CD14-positive monocyte (primary cell): ENCODE data around the gene TRPV5. TPM values are rescaled to one million over a fixed set of nuclear protein-coding genes. Genes with fewer than 3 reads are reported as not detected.

Source experiments
- DNase-seq, 3 donors: peaks; one replicate each; pipeline ENCODE4 v3.0.0-alpha.2; 2011 to 2022
- H2AFZ ChIP-seq: 2 replicates; pipeline ENCODE4 v1.6.0; 2012; ENCODE audit warnings: mild to moderate bottlenecking, low read depth, low read length, inconsistent platforms; ENCODE audit not compliant: insufficient read depth, poor library complexity, severe bottlenecking
- H3K27ac ChIP-seq, 2 donors: 1 replicate in 1 of 2; 2 replicates in 1 of 2; pipeline ENCODE4 v1.5.1; 2012 to 2013; ENCODE audit warnings: low read length in 2 of 2, control low read depth in 1 of 2, inconsistent platforms in 1 of 2, low read depth in 1 of 2, mild to moderate bottlenecking in 1 of 2
- H3K27me3 ChIP-seq, 2 donors: one replicate each; pipeline versions ENCODE4 v1.6.0 to v1.6.1; 2011 to 2013; ENCODE audit warnings: low read length in 2 of 2; ENCODE audit not compliant: control insufficient read depth in 2 of 2, insufficient read depth in 2 of 2
- H3K36me3 ChIP-seq, 2 donors: replicated peaks in 1 of 2; 1 replicate in 1 of 2; 2 replicates in 1 of 2; pipeline versions ENCODE4 v1.5.1 to v1.6.1; 2012 to 2013; ENCODE audit warnings: low read length in 2 of 2, control low read depth in 1 of 2, inconsistent platforms in 1 of 2, mild to moderate bottlenecking in 1 of 2; ENCODE audit not compliant: insufficient read depth in 2 of 2, control insufficient read depth in 1 of 2
- H3K4me1 ChIP-seq, 2 donors: 1 replicate in 1 of 2; 2 replicates in 1 of 2; pipeline versions ENCODE4 v1.5.1 to v1.6.1; 2012 to 2013; ENCODE audit warnings: low read length in 2 of 2, control low read depth in 1 of 2, inconsistent platforms in 1 of 2, mild to moderate bottlenecking in 1 of 2, moderate library complexity in 1 of 2; ENCODE audit not compliant: insufficient read depth in 2 of 2, control insufficient read depth in 1 of 2
- H3K4me2 ChIP-seq: replicated peaks from 2 replicates; pipeline ENCODE3; 2012; ENCODE audit warnings: low read length, moderate library complexity, mild to moderate bottlenecking; ENCODE audit not compliant: poor library complexity, severe bottlenecking; ENCODE audit errors: extremely low read depth
- H3K4me3 ChIP-seq, 3 experiments: fragments of 200-600 bp in 1 of 3; sonication (generic) in 1 of 3; replicated peaks in 1 of 3; 1 replicate in 2 of 3; 2 replicates in 1 of 3; pipeline ENCODE4 v1.5.1; 2011 to 2013; ENCODE audit warnings: low read length in 3 of 3, mild to moderate bottlenecking in 3 of 3, control low read depth in 2 of 3, low read depth in 2 of 3, inconsistent platforms in 1 of 3, moderate library complexity in 1 of 3
- H3K79me2 ChIP-seq: 2 replicates; pipeline ENCODE4 v1.6.0; 2012; ENCODE audit warnings: mild to moderate bottlenecking, control low read depth, inconsistent platforms, low read length, moderate library complexity; ENCODE audit not compliant: insufficient read depth
- H3K9ac ChIP-seq: 2 replicates; pipeline ENCODE4 v1.6.0; 2017; ENCODE audit warnings: low read length, mild to moderate bottlenecking; ENCODE audit not compliant: insufficient read depth, poor library complexity, severe bottlenecking
- H3K9me3 ChIP-seq, 2 donors: replicated peaks in 1 of 2; 1 replicate in 1 of 2; 2 replicates in 1 of 2; pipeline versions ENCODE4 v1.5.1 to v1.6.1; 2012 to 2013; ENCODE audit warnings: low read length in 2 of 2, control low read depth in 1 of 2; ENCODE audit not compliant: control insufficient read depth in 1 of 2, insufficient read depth in 1 of 2
- H4K20me1 ChIP-seq: 2 replicates; pipeline ENCODE4 v1.6.0; 2012; ENCODE audit warnings: mild to moderate bottlenecking, low read length, control low read depth, moderate library complexity; ENCODE audit not compliant: insufficient read depth
- H3K27ac Mint-ChIP-seq, 7 donors: one replicate each; pipeline ENCODE4 v1.8.0; 2020; ENCODE audit warnings: mild to moderate bottlenecking in 7 of 7, mixed read lengths in 7 of 7, moderate library complexity in 6 of 7, inconsistent platforms in 2 of 7
- H3K27me3 Mint-ChIP-seq, 3 donors: one replicate each; pipeline ENCODE4 v1.8.0; 2021 to 2022; ENCODE audit warnings: low read depth in 3 of 3, mild to moderate bottlenecking in 3 of 3, mixed read lengths in 3 of 3, moderate library complexity in 3 of 3, inconsistent platforms in 1 of 3
- H3K36me3 Mint-ChIP-seq, 2 donors: one replicate each; pipeline ENCODE4 v1.8.0; 2020; ENCODE audit warnings: mixed read lengths in 2 of 2, inconsistent platforms in 1 of 2, mild to moderate bottlenecking in 1 of 2
- H3K4me1 Mint-ChIP-seq: one replicate; pipeline ENCODE4 v1.8.0; 2020; ENCODE audit warnings: mild to moderate bottlenecking, mixed read lengths
- H3K4me3 Mint-ChIP-seq, 2 donors: one replicate each; pipeline ENCODE4 v1.8.0; 2020; ENCODE audit warnings: mild to moderate bottlenecking in 2 of 2, mixed read lengths in 2 of 2, moderate library complexity in 1 of 2
- H3K9me3 Mint-ChIP-seq, 7 donors: one replicate each; pipeline ENCODE4 v1.8.0; 2020 to 2022; ENCODE audit warnings: mixed read lengths in 7 of 7, mild to moderate bottlenecking in 6 of 7, moderate library complexity in 6 of 7, inconsistent platforms in 2 of 7
- WGBS: methylation state at CpG from one replicate; pipeline ENCODE4 v1.1.5; 2013; ENCODE audit warnings: missing lambda C conversion rate; ENCODE audit not compliant: insufficient coverage; 5-methylcytosine and 5-hydroxymethylcytosine counted together
- intact Hi-C, 2 donors: fragments of 100-400 bp; cut with micrococcal nuclease; formaldehyde crosslinking; loops; one replicate each; pipeline versions ENCODE4 v1.15.0 to v1.15.1; 2023
- polyA plus RNA-seq, 3 donors: library from polyadenylated mRNA; depleted of rRNA in 1 of 3; unstranded in 2 of 3; stranded (reverse) in 1 of 3; fragments of 300-500 nt in 2 of 3; fragments of >200 nt in 1 of 3; fragmentation: Illumina TruSeq in 2 of 3; gene quantifications; 1 replicate in 2 of 3; 2 replicates in 1 of 3; pipeline ENCODE4 v1.2.3, GENCODE V29; 2012 to 2021
- TF ChIP-seq, protein P1 (sequence below): fragments of 200-600 bp; IDR thresholded peaks from one replicate; pipeline ENCODE4 v1.8.0; 2022; ENCODE audit warnings: antibody characterized with exemption, mild to moderate bottlenecking

TRPV5 gene
- polyA plus RNA-seq, 3 donors = not detected

DNA sequence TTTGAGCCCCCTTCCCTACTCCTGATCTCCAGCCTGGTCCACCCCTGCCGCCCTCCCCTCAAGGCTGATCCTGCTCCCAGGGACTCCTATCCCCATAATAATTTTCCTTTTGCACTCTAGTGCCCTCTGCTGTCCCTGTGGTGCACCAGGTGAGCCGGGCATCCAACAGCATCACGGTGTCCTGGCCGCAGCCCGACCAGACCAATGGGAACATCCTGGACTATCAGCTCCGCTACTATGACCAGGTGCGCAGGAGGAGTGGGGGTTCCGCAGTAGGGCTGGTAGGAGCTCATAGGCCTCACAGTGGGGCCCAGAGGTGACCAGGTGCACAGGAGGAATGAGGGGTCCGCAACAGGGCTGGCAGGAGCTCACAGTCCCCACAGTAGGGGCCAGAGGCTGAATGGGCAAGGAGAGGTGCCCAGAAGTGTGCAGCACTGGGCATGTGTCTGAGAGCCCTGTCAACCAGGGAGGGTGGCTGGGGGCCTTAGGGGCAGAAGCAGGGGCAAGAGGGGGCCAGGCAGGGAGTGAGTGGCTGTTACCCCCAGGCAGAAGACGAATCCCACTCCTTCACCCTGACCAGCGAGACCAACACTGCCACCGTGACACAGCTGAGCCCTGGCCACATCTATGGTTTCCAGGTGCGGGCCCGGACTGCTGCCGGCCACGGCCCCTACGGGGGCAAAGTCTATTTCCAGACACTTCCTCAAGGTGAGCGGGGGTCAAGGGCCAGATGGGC is 67.0 kb downstream of the TRPV5 start:
- Histone ChIP-seq H3K27ac (no peak overlapping the region), H3K4me1 (peaks cover 12% of the 10 kb centered on the region in 2 donors), H3K9ac (no peak overlapping the region), H3K36me3 (peaks cover 30 to 58% of the 10 kb centered on the region in 2 donors), H3K27me3 (no peaks in the 10 kb centered on the region), H2AFZ (no peak overlapping the region), H3K79me2 (no peaks in the 10 kb centered on the region), H3K4me2 (no peak overlapping the region), H3K9me3 (no peaks in the 10 kb centered on the region), H4K20me1 (no peaks in the 10 kb centered on the region), H3K4me3 (no peak overlapping the region)
- peaks cover 0 to 2% (median 0%) of the 10 kb centered on the region in 3 donors for H3K27me3 Mint-ChIP-seq
- peaks cover 25% of the 10 kb centered on the region for H3K4me1 Mint-ChIP-seq
- H3K27ac Mint-ChIP-seq = no peak overlapping the region
- 86% methylated on average over 17 of the region's 18 CpGs for WGBS
- H3K4me3 Mint-ChIP-seq = no peak overlapping the region
- intact Hi-C loops = no loop called here
- TF ChIP-seq, protein P1, sequence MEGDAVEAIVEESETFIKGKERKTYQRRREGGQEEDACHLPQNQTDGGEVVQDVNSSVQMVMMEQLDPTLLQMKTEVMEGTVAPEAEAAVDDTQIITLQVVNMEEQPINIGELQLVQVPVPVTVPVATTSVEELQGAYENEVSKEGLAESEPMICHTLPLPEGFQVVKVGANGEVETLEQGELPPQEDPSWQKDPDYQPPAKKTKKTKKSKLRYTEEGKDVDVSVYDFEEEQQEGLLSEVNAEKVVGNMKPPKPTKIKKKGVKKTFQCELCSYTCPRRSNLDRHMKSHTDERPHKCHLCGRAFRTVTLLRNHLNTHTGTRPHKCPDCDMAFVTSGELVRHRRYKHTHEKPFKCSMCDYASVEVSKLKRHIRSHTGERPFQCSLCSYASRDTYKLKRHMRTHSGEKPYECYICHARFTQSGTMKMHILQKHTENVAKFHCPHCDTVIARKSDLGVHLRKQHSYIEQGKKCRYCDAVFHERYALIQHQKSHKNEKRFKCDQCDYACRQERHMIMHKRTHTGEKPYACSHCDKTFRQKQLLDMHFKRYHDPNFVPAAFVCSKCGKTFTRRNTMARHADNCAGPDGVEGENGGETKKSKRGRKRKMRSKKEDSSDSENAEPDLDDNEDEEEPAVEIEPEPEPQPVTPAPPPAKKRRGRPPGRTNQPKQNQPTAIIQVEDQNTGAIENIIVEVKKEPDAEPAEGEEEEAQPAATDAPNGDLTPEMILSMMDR = peak; percentile 48
- no peak for DNase-seq
- H3K9me3 Mint-ChIP-seq = no peaks in the 10 kb centered on the region
- H3K36me3 Mint-ChIP-seq = peaks cover 51 to 62% of the 10 kb centered on the region in 2 donors

DNA sequence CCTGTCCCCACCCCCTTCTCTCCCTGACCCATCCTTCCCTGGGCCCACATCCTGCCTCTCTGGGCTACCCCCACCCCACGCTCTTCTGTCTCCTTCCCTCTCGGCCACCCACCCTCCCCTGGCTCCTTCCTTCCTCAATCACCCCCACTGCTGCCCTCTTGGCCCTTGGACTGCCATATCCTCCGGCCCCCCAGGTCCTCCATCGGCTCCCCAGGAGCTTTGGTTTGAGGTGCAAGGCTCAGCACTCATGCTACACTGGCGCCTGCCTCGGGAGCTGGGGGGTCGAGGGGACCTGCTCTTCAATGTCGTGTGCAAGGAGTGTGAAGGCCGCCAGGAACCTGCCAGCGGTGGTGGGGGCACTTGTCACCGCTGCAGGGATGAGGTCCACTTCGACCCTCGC is 67.8 kb downstream of the TRPV5 start:
- no peaks in the 10 kb centered on the region for H3K27me3 ChIP-seq
- no peaks in the 10 kb centered on the region for H3K9me3 ChIP-seq
- TF ChIP-seq, protein P1 = no peak
- no peak overlapping the region for H3K4me3 ChIP-seq
- H3K4me3 Mint-ChIP-seq = no peak overlapping the region
- peaks cover 52 to 54% of the 10 kb centered on the region in 2 donors for H3K36me3 Mint-ChIP-seq
- no peak overlapping the region for H3K27ac ChIP-seq
- H3K4me1 Mint-ChIP-seq = peaks cover 25% of the 10 kb centered on the region
- 27% methylated on average over 13 of the region's 13 CpGs for WGBS
- H3K9ac ChIP-seq = no peak overlapping the region
- no peaks in the 10 kb centered on the region for H3K9me3 Mint-ChIP-seq
- H3K36me3 ChIP-seq = peaks cover 26 to 58% of the 10 kb centered on the region in 2 donors
- intact Hi-C loops = no loop called here
- peaks cover 12% of the 10 kb centered on the region in 2 donors for H3K4me1 ChIP-seq
- H3K27ac Mint-ChIP-seq = peak overlapping the region in 1 of 7 donors; percentile 9
- H4K20me1 ChIP-seq = no peaks in the 10 kb centered on the region
- no peak for DNase-seq
- no peak overlapping the region for H3K4me2 ChIP-seq
- no peaks in the 10 kb centered on the region for H3K79me2 ChIP-seq
- no peak overlapping the region for H2AFZ ChIP-seq
- H3K27me3 Mint-ChIP-seq = peaks cover 0 to 2% (median 0%) of the 10 kb centered on the region in 3 donors
